GM06990 (cell line): ENCODE data around the gene CBX2.

Source experiments
- DNase-seq: peaks from one replicate; pipeline ENCODE4 v3.0.0-alpha.2; 2011; ENCODE audit not compliant: insufficient read length; ENCODE audit errors: extremely low read depth
- H3K27me3 ChIP-seq: replicated peaks from 2 replicates; pipeline ENCODE4 v1.6.0; 2011; ENCODE audit warnings: low read length; ENCODE audit not compliant: control insufficient read depth, insufficient read depth
- H3K36me3 ChIP-seq: 2 replicates; pipeline ENCODE4 v1.5.1; 2011; ENCODE audit warnings: low read length; ENCODE audit not compliant: control insufficient read depth, insufficient read depth
- H3K4me3 ChIP-seq: replicated peaks from 2 replicates; pipeline ENCODE4 v1.5.1; 2011; ENCODE audit warnings: low read depth, mild to moderate bottlenecking, control low read depth, low read length
- TF ChIP-seq, protein P1 (sequence below): IDR thresholded peaks from 2 replicates; pipeline ENCODE4 v1.5.1; 2011; ENCODE audit warnings: low read length, control low read depth, mild to moderate bottlenecking, inconsistent platforms; ENCODE audit not compliant: insufficient read depth, poor library complexity, severe bottlenecking

The CBX2 gene

DNA sequence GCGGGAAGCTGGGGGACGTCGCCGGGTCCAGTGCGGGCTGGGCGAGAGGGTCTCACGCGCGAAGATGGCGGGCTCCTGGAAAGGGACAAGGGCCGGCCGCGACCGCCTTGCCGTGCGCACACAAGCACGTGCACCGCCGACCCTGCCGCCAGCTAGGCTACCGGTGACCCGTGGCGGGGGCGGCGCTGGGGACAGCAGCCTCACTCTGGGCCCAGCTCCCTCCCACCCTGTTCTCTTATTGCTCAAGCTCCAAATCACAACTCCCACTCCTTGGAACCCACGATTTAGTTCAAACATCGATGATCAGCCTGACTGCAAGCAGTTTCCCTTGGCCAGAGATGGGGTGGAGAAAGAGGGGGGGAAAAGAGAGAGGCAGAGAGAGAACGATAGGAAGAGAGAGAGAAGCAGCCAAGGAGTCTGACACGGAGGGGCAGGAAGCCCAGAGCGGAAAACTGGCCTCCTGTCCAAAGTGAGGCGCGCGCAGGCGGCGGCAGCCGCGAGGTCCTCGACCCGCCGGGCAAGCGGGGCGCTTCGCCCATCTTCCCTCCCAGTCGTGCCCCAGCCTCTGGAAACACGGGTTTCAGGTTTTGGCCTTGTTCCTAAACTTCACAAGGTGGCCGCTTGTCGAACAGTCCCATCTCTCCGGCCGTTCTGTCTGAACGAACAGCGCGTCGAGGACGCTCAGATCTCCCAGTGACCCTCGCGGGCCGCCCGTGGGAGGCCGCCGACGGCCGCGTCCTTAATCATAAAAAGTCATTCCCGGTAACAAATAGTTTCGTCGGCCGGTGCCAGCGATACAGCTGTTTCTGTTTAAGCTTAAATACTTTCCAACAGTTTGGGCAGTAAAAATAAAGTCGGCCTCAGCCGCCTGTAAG is 20.6 kb downstream of the CBX2 start:
- TF ChIP-seq, protein P1, sequence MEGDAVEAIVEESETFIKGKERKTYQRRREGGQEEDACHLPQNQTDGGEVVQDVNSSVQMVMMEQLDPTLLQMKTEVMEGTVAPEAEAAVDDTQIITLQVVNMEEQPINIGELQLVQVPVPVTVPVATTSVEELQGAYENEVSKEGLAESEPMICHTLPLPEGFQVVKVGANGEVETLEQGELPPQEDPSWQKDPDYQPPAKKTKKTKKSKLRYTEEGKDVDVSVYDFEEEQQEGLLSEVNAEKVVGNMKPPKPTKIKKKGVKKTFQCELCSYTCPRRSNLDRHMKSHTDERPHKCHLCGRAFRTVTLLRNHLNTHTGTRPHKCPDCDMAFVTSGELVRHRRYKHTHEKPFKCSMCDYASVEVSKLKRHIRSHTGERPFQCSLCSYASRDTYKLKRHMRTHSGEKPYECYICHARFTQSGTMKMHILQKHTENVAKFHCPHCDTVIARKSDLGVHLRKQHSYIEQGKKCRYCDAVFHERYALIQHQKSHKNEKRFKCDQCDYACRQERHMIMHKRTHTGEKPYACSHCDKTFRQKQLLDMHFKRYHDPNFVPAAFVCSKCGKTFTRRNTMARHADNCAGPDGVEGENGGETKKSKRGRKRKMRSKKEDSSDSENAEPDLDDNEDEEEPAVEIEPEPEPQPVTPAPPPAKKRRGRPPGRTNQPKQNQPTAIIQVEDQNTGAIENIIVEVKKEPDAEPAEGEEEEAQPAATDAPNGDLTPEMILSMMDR: no peak
- peak; percentile 47 for DNase-seq
- H3K4me3 ChIP-seq: no peak overlapping the region; the same call in 1 of the 2 replicates
- H3K27me3 ChIP-seq: peaks cover 8% of the 10 kb centered on the region
- H3K36me3 ChIP-seq: no peaks in the 10 kb centered on the region

GRCh38 chr17:79799174-79799537 is 21.2 kb downstream of the CBX2 start:
- no peak for DNase-seq
- Histone ChIP-seq H3K4me3 (no peak overlapping the region), H3K36me3 (no peaks in the 10 kb centered on the region), H3K27me3 (peaks cover 8% of the 10 kb centered on the region)
- TF ChIP-seq, protein P1: no peak

- TF ChIP-seq, protein P1: no peak
- Histone ChIP-seq H3K4me3 (no peak overlapping the region), H3K27me3 (peaks cover 8% of the 10 kb centered on the region), H3K36me3 (no peaks in the 10 kb centered on the region)
- DNase-seq: no peak
Observed at GRCh38 chr17:79799538-79800324, 21.8 kb downstream of the CBX2 start.

DNA sequence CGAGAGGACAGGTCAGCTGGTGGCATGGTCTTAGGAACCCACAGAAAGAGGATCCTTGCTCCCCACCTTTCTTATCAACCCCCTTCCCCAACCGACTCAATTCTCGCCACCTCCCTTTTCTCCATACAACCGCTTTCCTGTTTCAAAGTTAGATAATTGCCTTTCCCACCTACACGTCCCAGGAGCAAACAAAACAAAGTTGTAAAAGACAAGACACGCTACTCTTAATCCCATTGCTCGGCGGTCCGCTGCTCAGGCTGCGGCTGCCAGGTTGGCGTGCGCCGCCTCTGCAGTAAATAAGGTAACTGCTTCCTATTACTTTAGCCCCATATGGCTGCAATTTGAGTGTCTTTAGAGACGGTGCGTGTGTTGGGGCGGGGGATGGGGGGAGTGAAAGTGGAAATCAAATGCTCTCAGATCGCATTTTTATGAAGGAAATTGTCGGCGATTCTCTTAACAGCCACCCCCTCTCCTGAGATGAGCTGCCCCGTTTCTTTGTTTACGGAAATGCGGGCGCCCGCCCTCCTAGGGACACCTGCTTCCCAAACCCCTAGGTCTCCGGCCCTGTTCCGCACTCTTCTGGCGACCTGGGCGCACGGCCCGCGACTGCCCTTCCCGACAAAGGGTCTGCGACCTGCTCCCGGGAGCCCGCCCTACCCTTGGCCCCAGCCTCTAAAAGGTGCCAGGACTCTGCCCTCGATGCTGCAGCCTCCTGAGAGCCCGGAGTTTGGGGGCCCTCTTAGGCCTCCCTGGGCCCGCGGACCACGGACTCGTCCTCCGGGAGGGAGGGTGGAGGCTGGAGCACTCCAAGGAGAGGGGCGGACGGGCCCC is 22.6 kb downstream of the CBX2 start:
- H3K4me3 ChIP-seq: peak overlapping the region; percentile 32
- TF ChIP-seq, protein P1: no peak
- no peaks in the 10 kb centered on the region for H3K36me3 ChIP-seq
- peaks cover 8% of the 10 kb centered on the region for H3K27me3 ChIP-seq
- peak; percentile 71 for DNase-seq

DNA sequence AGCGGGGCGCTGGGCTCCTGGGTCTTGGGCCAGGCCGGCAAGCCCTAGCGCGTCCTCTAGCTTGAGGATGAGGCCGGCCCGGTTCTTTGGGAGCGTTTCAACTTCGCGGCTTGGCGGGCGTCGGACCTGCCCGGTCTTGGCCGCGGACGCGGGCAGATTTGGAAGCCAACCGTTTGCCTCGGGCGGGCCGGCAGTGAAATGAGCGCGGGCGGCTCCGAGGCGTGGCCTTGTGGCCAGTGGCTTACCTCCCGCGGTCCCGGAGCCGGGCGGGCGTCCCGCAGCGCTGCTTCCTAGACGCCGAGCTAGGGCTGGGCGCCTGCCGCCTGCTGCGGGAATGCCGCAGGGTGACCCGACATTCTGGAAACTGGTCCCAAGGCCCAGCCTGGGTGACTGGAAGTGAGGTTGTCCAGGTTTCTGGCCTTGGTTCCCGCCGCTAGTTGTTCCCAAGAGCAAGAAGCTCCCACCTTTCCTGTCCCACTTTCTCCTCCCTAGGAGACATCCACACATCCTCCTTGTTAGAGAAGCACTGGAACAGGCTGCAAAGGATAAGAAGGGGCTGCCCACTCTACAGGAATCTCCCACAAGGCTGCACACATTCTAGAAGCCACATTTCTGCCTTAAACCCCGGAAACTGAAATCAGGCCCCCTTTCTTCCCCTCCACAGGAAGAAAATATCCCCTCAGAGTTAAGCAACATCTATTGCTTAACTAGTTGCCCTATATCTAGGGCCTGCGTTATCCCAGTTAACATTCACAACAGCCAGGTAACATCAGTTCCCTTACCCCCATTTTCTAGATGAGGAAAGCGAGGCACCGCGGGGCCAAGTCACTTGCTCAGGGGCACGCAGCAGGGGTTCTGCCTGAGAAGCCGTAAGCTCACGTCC is 23.4 kb downstream of the CBX2 start:
- Histone ChIP-seq H3K36me3 (no peaks in the 10 kb centered on the region), H3K4me3 (no peak overlapping the region), H3K27me3 (peaks cover 12% of the 10 kb centered on the region)
- no peak for DNase-seq
- TF ChIP-seq, protein P1: no peak
